HepG2 (cell line): ENCODE measurements around the gene MAVS. TPM values are rescaled to one million over a fixed set of nuclear protein-coding genes. Genes with fewer than 3 reads are reported as not detected.

Source experiments
- HDAC6 ChIP-seq: fragments of 200-600 bp; sonication (generic); IDR thresholded peaks from 2 replicates; pipeline ENCODE4 v1.7.0; 2017; ENCODE audit warnings: mild to moderate bottlenecking, antibody characterized with exemption, low read length, low read depth
- HES4 ChIP-seq: sonication (generic); formaldehyde crosslinking; IDR thresholded peaks from 2 replicates; pipeline ENCODE4 v1.9.0; 2021; ENCODE audit warnings: mild to moderate bottlenecking, missing genetic modification reagents, borderline replicate concordance
- IKZF4 ChIP-seq: sonication (generic); formaldehyde crosslinking; IDR thresholded peaks from 2 replicates; pipeline ENCODE4 v1.5.1; 2020; ENCODE audit warnings: borderline replicate concordance, mild to moderate bottlenecking, low read depth, missing genetic modification reagents; ENCODE audit errors: not compliant biosample characterization
- NFKB2 ChIP-seq: sonication (generic); formaldehyde crosslinking; IDR thresholded peaks from 2 replicates; pipeline ENCODE4 v1.4.0; 2020; ENCODE audit warnings: missing genetic modification reagents, borderline replicate concordance
- POGZ ChIP-seq: sonication (generic); formaldehyde crosslinking; IDR thresholded peaks from 2 replicates; pipeline ENCODE4 v1.4.0; 2020; ENCODE audit warnings: mild to moderate bottlenecking, missing genetic modification reagents
- RFXAP ChIP-seq: sonication (generic); formaldehyde crosslinking; IDR thresholded peaks from 2 replicates; pipeline ENCODE4 v1.4.0; 2020; ENCODE audit warnings: missing genetic modification reagents, borderline replicate concordance
- SIX4 ChIP-seq: sonication (generic); formaldehyde crosslinking; IDR thresholded peaks from 2 replicates; pipeline ENCODE4 v1.4.0; 2020; ENCODE audit warnings: missing genetic modification reagents
- TAF1 ChIP-seq: sonication (generic); formaldehyde crosslinking; IDR thresholded peaks from 2 replicates; pipeline ENCODE4 v1.4.0; 2020; ENCODE audit warnings: missing genetic modification reagents
- ZIK1 ChIP-seq: sonication (generic); formaldehyde crosslinking; IDR thresholded peaks from 2 replicates; pipeline ENCODE4 v1.5.0; 2020; ENCODE audit warnings: mild to moderate bottlenecking, low read depth, missing genetic modification reagents, borderline replicate concordance
- ZNF260 ChIP-seq: sonication (generic); formaldehyde crosslinking; IDR thresholded peaks from 2 replicates; pipeline ENCODE4 v1.4.0; 2020; ENCODE audit warnings: missing genetic modification reagents, low read depth, mild to moderate bottlenecking, borderline replicate concordance
- ZNF326 ChIP-seq: sonication (generic); formaldehyde crosslinking; IDR thresholded peaks from 2 replicates; pipeline ENCODE4 v1.4.0; 2020; ENCODE audit warnings: missing genetic modification reagents, borderline replicate concordance
- ZNF331 ChIP-seq: sonication (generic); formaldehyde crosslinking; IDR thresholded peaks from 2 replicates; pipeline ENCODE4 v1.4.0; 2020; ENCODE audit warnings: missing genetic modification reagents
- ZNF569 ChIP-seq: sonication (generic); formaldehyde crosslinking; IDR thresholded peaks from 2 replicates; pipeline ENCODE4 v1.5.0; 2020; ENCODE audit warnings: mild to moderate bottlenecking, missing genetic modification reagents, moderate library complexity, borderline replicate concordance
- ZNF615 ChIP-seq: sonication (generic); formaldehyde crosslinking; IDR thresholded peaks from 2 replicates; pipeline ENCODE4 v1.5.0; 2020; ENCODE audit warnings: mild to moderate bottlenecking, missing genetic modification reagents, borderline replicate concordance
- ZNF816 ChIP-seq: sonication (generic); formaldehyde crosslinking; IDR thresholded peaks from 2 replicates; pipeline ENCODE4 v1.8.0; 2022; ENCODE audit warnings: missing genetic modification reagents, mild to moderate bottlenecking, borderline replicate concordance
- polyA plus RNA-seq, 8 experiments: library from polyadenylated mRNA; depleted of rRNA in 3 of 8; stranded (reverse) in 7 of 8; unstranded in 1 of 8; fragments of >200 nt; fragmentation: Illumina TruSeq in 4 of 8; extraction: Trizol in 4 of 8; gene quantifications; 2 replicates each; pipeline versions ENCODE4 v1.2.1 to v1.2.3, GENCODE V29; 2011 to 2016; ENCODE audit warnings: low read depth in 4 of 8, missing spikeins in 1 of 8, mixed read lengths in 1 of 8; ENCODE audit not compliant: insufficient read depth in 1 of 8
- total RNA-seq, 5 experiments: library from RNA; depleted of rRNA; stranded (reverse); fragments of >200 nt; fragmentation: Illumina TruSeq; extraction: Trizol; gene quantifications; 2 replicates each; pipeline ENCODE4 v1.2.3, GENCODE V29; 2016; ENCODE audit warnings: low read depth in 1 of 5
- TF ChIP-seq, protein P1 (sequence below): sonication (generic); formaldehyde crosslinking; IDR thresholded peaks from 2 replicates; pipeline ENCODE4 v1.8.0; 2022; ENCODE audit warnings: mild to moderate bottlenecking, missing genetic modification reagents, moderate library complexity
- TF ChIP-seq, protein P2 (sequence below): IDR thresholded peaks from 2 replicates; pipeline ENCODE4 v1.6.1; 2016; ENCODE audit warnings: mild to moderate bottlenecking, missing biosample characterization, missing genetic modification reagents
- TF ChIP-seq, protein P3 (sequence below): sonication (generic); formaldehyde crosslinking; IDR thresholded peaks from 2 replicates; pipeline ENCODE4 v1.5.1; 2020; ENCODE audit warnings: mild to moderate bottlenecking, missing genetic modification reagents, borderline replicate concordance
- TF ChIP-seq, protein P4 (sequence below): sonication (generic); formaldehyde crosslinking; conservative IDR thresholded peaks from 2 replicates; pipeline ENCODE4 v1.5.0; 2020; ENCODE audit warnings: missing genetic modification reagents
- TF ChIP-seq, protein P5 (sequence below): sonication (generic); formaldehyde crosslinking; IDR thresholded peaks from 2 replicates; pipeline ENCODE4 v1.8.0; 2022; ENCODE audit warnings: missing genetic modification reagents, low read depth, mild to moderate bottlenecking, borderline replicate concordance

MAVS gene
- total and polyA plus RNA-seq, 2 of the 13 experiments (the other 11 are each of a cell fraction or from before 2014, with no cell fraction given), result 27.3 to 36.6 TPM

DNA sequence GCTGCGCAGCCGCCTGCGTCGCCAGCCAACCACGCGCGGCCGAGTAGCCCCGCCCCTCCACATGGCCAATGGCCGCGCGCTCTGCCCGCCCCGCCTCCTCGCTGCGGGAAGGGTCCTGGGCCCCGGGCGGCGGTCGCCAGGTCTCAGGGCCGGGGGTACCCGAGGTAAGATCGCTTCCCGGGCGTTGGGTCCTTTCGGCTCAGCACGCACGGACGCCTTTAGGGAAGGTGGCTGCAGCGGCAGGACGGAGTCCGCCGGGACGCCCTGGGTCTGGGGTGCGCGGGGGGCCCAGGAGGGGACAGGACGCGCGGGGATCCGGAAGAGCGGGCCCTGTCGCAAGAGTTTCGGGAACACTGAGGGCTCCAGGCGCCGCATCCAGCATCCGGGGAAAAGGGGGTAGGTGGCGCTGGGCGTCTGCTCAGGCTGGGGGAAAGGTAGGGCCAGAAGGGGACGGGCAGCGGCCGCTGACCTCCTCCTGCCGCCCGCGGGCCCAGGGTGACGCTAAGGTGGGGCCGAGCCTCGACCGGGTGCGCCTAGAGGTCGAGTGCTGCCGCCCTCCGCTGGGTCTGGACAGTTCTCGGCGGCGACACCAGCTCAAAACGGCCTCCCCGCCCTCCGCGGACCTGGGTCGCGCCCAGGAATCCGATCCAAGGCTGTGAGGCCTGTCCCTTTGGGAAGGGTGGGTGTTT is at the start of gene MAVS (continued):
- TF ChIP-seq ZNF615 (peak; percentile 6; the same call in 1 of the 2 replicates), HES4 (CRISPR knock-in tag) (peak; percentile 88), HDAC6 (no peak), ZNF331 (CRISPR knock-in tag) (peak; percentile 53; the same call in 1 of the 2 replicates), NFKB2 (CRISPR knock-in tag) (peak; percentile 95; the same call in 1 of the 2 replicates), ZNF260 (CRISPR knock-in tag) (no peak), ZNF326 (peak; percentile 35; the same call in 1 of the 2 replicates), TAF1 (CRISPR knock-in tag) (peak; percentile 99), SIX4 (CRISPR knock-in tag) (no peak; the same call in 1 of the 2 replicates), ZNF816 (peak; percentile 98), IKZF4 (peak; percentile 26), ZIK1 (CRISPR knock-in tag) (peak; percentile 98; the same call in 1 of the 2 replicates), POGZ (CRISPR knock-in tag) (peak; percentile 81), RFXAP (CRISPR knock-in tag) (peak; percentile 92), ZNF569 (CRISPR knock-in tag) (peak; percentile 84; the same call in 1 of the 2 replicates)
- TF ChIP-seq, protein P1, sequence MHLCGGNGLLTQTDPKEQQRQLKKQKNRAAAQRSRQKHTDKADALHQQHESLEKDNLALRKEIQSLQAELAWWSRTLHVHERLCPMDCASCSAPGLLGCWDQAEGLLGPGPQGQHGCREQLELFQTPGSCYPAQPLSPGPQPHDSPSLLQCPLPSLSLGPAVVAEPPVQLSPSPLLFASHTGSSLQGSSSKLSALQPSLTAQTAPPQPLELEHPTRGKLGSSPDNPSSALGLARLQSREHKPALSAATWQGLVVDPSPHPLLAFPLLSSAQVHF (CRISPR knock-in tag), result peak; percentile 94
- TF ChIP-seq, protein P2, sequence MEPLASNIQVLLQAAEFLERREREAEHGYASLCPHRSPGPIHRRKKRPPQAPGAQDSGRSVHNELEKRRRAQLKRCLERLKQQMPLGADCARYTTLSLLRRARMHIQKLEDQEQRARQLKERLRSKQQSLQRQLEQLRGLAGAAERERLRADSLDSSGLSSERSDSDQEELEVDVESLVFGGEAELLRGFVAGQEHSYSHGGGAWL, result peak; percentile 88
- TF ChIP-seq, protein P3, sequence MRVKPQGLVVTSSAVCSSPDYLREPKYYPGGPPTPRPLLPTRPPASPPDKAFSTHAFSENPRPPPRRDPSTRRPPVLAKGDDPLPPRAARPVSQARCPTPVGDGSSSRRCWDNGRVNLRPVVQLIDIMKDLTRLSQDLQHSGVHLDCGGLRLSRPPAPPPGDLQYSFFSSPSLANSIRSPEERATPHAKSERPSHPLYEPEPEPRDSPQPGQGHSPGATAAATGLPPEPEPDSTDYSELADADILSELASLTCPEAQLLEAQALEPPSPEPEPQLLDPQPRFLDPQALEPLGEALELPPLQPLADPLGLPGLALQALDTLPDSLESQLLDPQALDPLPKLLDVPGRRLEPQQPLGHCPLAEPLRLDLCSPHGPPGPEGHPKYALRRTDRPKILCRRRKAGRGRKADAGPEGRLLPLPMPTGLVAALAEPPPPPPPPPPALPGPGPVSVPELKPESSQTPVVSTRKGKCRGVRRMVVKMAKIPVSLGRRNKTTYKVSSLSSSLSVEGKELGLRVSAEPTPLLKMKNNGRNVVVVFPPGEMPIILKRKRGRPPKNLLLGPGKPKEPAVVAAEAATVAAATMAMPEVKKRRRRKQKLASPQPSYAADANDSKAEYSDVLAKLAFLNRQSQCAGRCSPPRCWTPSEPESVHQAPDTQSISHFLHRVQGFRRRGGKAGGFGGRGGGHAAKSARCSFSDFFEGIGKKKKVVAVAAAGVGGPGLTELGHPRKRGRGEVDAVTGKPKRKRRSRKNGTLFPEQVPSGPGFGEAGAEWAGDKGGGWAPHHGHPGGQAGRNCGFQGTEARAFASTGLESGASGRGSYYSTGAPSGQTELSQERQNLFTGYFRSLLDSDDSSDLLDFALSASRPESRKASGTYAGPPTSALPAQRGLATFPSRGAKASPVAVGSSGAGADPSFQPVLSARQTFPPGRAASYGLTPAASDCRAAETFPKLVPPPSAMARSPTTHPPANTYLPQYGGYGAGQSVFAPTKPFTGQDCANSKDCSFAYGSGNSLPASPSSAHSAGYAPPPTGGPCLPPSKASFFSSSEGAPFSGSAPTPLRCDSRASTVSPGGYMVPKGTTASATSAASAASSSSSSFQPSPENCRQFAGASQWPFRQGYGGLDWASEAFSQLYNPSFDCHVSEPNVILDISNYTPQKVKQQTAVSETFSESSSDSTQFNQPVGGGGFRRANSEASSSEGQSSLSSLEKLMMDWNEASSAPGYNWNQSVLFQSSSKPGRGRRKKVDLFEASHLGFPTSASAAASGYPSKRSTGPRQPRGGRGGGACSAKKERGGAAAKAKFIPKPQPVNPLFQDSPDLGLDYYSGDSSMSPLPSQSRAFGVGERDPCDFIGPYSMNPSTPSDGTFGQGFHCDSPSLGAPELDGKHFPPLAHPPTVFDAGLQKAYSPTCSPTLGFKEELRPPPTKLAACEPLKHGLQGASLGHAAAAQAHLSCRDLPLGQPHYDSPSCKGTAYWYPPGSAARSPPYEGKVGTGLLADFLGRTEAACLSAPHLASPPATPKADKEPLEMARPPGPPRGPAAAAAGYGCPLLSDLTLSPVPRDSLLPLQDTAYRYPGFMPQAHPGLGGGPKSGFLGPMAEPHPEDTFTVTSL (CRISPR knock-in tag), result peak; percentile 61
- TF ChIP-seq, protein P4, sequence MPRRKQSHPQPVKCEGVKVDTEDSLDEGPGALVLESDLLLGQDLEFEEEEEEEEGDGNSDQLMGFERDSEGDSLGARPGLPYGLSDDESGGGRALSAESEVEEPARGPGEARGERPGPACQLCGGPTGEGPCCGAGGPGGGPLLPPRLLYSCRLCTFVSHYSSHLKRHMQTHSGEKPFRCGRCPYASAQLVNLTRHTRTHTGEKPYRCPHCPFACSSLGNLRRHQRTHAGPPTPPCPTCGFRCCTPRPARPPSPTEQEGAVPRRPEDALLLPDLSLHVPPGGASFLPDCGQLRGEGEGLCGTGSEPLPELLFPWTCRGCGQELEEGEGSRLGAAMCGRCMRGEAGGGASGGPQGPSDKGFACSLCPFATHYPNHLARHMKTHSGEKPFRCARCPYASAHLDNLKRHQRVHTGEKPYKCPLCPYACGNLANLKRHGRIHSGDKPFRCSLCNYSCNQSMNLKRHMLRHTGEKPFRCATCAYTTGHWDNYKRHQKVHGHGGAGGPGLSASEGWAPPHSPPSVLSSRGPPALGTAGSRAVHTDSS (CRISPR knock-in tag), result peak; percentile 21; the same call in 1 of the 2 replicates
- TF ChIP-seq, protein P5, sequence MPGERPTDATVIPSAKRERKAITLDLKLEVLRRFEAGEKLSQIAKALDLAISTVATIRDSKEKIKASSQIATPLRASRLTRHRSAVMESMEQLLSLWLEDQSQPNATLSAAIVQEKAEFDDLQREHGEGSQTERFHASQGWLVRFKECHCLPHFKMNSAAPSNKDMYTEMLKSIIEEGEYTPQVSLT (CRISPR knock-in tag), result peak; percentile 70; the same call in 1 of the 2 replicates
